Ovary (tissue), 3 donors: ENCODE data around the gene CDC25A.

Experiments used
- CTCF ChIP-seq, 3 donors: fragments of 450-650 bp in 2 of 3; fragments of 200-600 bp in 1 of 3; IDR thresholded peaks; one replicate each; pipeline versions ENCODE4 v1.5.1 to v1.8.0; 2016 to 2022; ENCODE audit warnings: antibody characterized with exemption in 3 of 3, mild to moderate bottlenecking in 1 of 3
- EP300 ChIP-seq: sonication (generic); formaldehyde crosslinking; IDR thresholded peaks from one replicate; pipeline ENCODE4 v1.6.1; 2017; ENCODE audit warnings: antibody characterized with exemption
- POLR2A ChIP-seq: fragments of 450-650 bp; IDR thresholded peaks from one replicate; pipeline ENCODE4 v1.6.1; 2017; ENCODE audit warnings: antibody characterized with exemption, mild to moderate bottlenecking, moderate library complexity
- donor health status: DM: no; HTN: no; CAD: no.

DNA sequence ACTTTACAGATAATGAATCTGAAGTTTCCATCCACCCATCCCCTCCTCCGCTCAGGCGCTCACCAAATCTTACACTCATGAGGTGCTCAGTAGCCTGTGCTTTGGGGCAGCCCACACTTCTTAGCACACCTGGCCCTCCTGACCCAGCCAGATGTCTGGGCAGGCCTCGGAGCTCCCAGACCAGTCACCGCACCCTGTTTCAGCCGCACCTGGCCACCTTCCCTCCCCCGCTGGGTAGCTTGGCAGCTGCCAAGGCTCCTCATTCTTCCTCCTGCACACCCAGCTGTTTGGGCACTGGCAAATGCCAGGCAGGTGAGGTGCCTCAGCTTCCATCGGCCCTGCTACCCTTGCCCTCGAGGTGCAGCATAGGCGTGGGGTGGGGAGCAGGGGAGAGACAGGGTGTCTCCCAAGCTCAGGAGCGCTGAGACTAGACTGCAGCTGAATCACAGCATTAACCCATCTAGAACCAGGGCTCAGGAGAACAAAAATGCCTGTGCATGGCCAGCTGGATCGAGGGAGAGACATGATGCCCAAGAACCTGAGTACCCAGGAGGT is 45.8 kb downstream of the CDC25A start:
- TF ChIP-seq EP300 (no peak), CTCF (IDR thresholded peaks at IDR 0.05) (no peak), POLR2A (no peak)
